Suppressor macrophage (primary cell): ENCODE data around the gene TTF2.

Experiments used
- DNase-seq, 4 experiments: peaks; one replicate each; pipeline ENCODE4 v3.0.0-alpha.2; 2020 to 2022

TTF2 gene

GRCh38 chr1:117046781-117047180, 13.3 kb upstream of the TTF2 start:
- DNase-seq: no peak

- no peak for DNase-seq
These were observed 12.9 kb upstream of the TTF2 start for GRCh38 chr1:117047271-117047670.

GRCh38 chr1:117049857-117050256, 10.3 kb upstream of the TTF2 start:
- DNase-seq: peak; percentile 68 to 88 (median 77)

- peak in 3 of 4 experiments; percentile 32 to 67 (median 58) for DNase-seq
These were observed 8.7 kb upstream of the TTF2 start for GRCh38 chr1:117051224-117052064.

- no peak for DNase-seq
These were observed 6.1 kb upstream of the TTF2 start for GRCh38 chr1:117054068-117054467.

GRCh38 chr1:117058810-117059209, 1.3 kb upstream of the TTF2 start:
- no peak for DNase-seq

GRCh38 chr1:117059334-117059677, 820 bp upstream of the TTF2 start:
- DNase-seq: peak; percentile 22 to 47 (median 26)

GRCh38 chr1:117060441-117061317, 553 bp downstream of the TTF2 start:
- peak in 3 of 4 experiments; percentile 44 to 48 (median 47) for DNase-seq

- DNase-seq: peak; percentile 30 to 66 (median 50)
These were observed 1.9 kb downstream of the TTF2 start for GRCh38 chr1:117061986-117062415.

- DNase-seq: no peak
These were observed 6.2 kb downstream of the TTF2 start for GRCh38 chr1:117066367-117066766.

GRCh38 chr1:117067533-117068370, 7.6 kb downstream of the TTF2 start:
- peak; percentile 46 to 71 (median 67) for DNase-seq

GRCh38 chr1:117068580-117068979, 8.5 kb downstream of the TTF2 start:
- no peak for DNase-seq

GRCh38 chr1:117069220-117069844, 9.2 kb downstream of the TTF2 start:
- no peak for DNase-seq

GRCh38 chr1:117070124-117070523, 10.0 kb downstream of the TTF2 start:
- DNase-seq: no peak

- no peak for DNase-seq
These were observed 16.5 kb downstream of the TTF2 start for GRCh38 chr1:117076648-117077047.

GRCh38 chr1:117077267-117077666, 17.1 kb downstream of the TTF2 start:
- peak; percentile 5 to 60 (median 34) for DNase-seq

- no peak for DNase-seq
These were observed 19.6 kb downstream of the TTF2 start for GRCh38 chr1:117079737-117080136.

- DNase-seq: no peak
These were observed 24.1 kb downstream of the TTF2 start for GRCh38 chr1:117084231-117084630.

GRCh38 chr1:117087686-117088085, 27.6 kb downstream of the TTF2 start:
- no peak for DNase-seq

- DNase-seq: no peak
These were observed 29.9 kb downstream of the TTF2 start for GRCh38 chr1:117089996-117090395.

GRCh38 chr1:117092594-117092993, 32.5 kb downstream of the TTF2 start:
- DNase-seq: no peak

- no peak for DNase-seq
These were observed 33.0 kb downstream of the TTF2 start for GRCh38 chr1:117093091-117093534.
